ENCODE measurements around the gene TEDDM1. TPM values are rescaled to one million over a fixed set of nuclear protein-coding genes. Genes with fewer than 3 reads are reported as not detected.

TEDDM1 gene
- total RNA-seq, 2 donors from 2014 or later, result not detected

DNA sequence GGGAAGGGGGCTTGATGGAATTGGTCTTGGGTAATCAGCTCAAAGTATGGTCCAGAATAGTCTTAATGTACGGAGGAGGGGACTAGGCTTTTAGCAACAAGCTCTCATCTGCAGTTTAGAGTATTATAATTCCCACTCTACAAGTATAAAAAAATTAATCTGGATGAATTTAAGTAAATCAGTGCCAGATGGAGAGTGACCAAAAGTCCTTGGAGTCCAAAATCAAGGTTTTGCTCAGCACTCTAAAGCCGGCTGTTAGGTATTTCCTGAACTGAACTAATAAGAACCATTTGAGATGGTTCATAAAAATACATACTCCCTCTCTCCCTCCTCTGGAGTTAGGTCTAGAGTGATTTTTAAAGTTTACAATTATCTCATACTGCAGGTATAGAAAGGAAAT, 32.5 kb downstream of the TEDDM1 start:
- no peak for TF ChIP-seq CTCF (IDR thresholded peaks at IDR 0.05)
- no peak overlapping the region for H3K27ac ChIP-seq
- no peak overlapping the region for H3K4me3 ChIP-seq
- no peaks in the 10 kb centered on the region for H3K9me3 ChIP-seq
- no peaks in the 10 kb centered on the region for H3K4me1 ChIP-seq
- no peaks in the 10 kb centered on the region for H3K36me3 ChIP-seq
- no peak for DNase-seq
- intact Hi-C loops (cut with DNase I), result no loop called here
- no peak overlapping the region for H3K9ac ChIP-seq (ENCODE audit: low read depth in 2 of 2, low read length in 2 of 2)
- H3K27me3 ChIP-seq, result no peaks in the 10 kb centered on the region

GRCh38 chr1:182366596-182366995, 33.9 kb downstream of the TEDDM1 start:
- H3K27ac ChIP-seq, result no peak overlapping the region
- H3K27me3 ChIP-seq, result no peaks in the 10 kb centered on the region
- H3K4me3 ChIP-seq, result no peak overlapping the region
- no peak overlapping the region for H3K9ac ChIP-seq (ENCODE audit: low read depth in 2 of 2, low read length in 2 of 2)
- no peaks in the 10 kb centered on the region for H3K4me1 ChIP-seq
- DNase-seq, result no peak
- intact Hi-C loops (cut with DNase I), result no loop called here
- H3K36me3 ChIP-seq, result no peaks in the 10 kb centered on the region
- no peaks in the 10 kb centered on the region for H3K9me3 ChIP-seq
- TF ChIP-seq CTCF (IDR thresholded peaks at IDR 0.05), result no peak

DNA sequence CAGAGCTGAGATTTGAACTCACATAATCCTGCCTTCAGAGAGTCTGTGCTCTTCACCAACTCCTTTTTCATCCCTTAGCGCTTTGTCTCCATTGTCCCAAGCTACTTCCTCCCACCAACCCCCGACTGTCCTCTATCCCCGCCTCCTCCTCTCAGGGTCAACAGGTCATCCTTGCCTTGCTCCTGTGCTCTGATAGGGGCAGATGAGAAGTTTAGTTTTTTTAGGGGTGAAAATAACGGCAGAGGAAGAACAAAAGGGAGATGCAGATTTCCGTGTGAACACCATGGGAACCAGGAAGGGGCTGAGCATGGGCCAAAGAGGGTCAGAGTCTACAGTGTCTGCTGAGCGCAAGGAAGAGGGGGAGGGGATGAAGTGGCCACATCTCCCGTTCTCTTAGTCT, 40.8 kb downstream of the TEDDM1 start:
- no peak for DNase-seq
- no peak overlapping the region for H3K27ac ChIP-seq
- H3K9me3 ChIP-seq, result no peaks in the 10 kb centered on the region
- no peaks in the 10 kb centered on the region for H3K27me3 ChIP-seq
- no peaks in the 10 kb centered on the region for H3K4me1 ChIP-seq
- H3K9ac ChIP-seq (ENCODE audit: low read depth in 2 of 2, low read length in 2 of 2), result no peak overlapping the region
- intact Hi-C loops (cut with DNase I), result no loop called here
- no peak for TF ChIP-seq CTCF (IDR thresholded peaks at IDR 0.05)
- no peak overlapping the region for H3K4me3 ChIP-seq
- no peaks in the 10 kb centered on the region for H3K36me3 ChIP-seq

DNA sequence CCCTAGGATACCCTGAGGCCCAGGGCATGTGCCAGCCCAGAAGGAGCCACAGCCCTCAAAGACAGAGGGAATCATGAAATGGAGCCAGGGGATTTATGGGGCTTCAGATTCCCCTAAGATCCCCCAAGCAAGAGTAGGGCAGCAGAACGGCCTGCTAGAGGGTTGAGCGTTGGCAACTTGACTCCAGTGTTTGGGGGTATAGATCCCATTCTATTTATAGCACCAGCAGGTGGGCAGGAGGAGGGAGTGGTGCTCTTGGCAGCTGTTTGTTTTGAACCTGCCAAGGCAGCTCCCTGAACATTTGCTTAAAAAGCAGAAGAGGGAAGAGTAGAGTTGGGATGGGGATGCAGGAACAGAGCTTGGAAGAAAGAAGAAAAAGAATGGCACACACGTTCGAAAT, 42.6 kb downstream of the TEDDM1 start:
- intact Hi-C loops (cut with DNase I), result no loop called here
- H3K4me1 ChIP-seq, result no peaks in the 10 kb centered on the region
- H3K9ac ChIP-seq (ENCODE audit: low read depth in 2 of 2, low read length in 2 of 2), result no peak overlapping the region
- no peak overlapping the region for H3K27ac ChIP-seq
- DNase-seq, result no peak
- no peaks in the 10 kb centered on the region for H3K27me3 ChIP-seq
- H3K36me3 ChIP-seq, result no peaks in the 10 kb centered on the region
- TF ChIP-seq CTCF (IDR thresholded peaks at IDR 0.05), result no peak
- H3K9me3 ChIP-seq, result no peaks in the 10 kb centered on the region
- H3K4me3 ChIP-seq, result no peak overlapping the region

GRCh38 chr1:182357171-182357570, 43.3 kb downstream of the TEDDM1 start:
- no peak overlapping the region for H3K27ac ChIP-seq
- no peak for TF ChIP-seq CTCF (IDR thresholded peaks at IDR 0.05)
- intact Hi-C loops (cut with DNase I), result no loop called here

GRCh38 chr1:182355723-182356098, 44.8 kb downstream of the TEDDM1 start:
- Histone ChIP-seq H3K36me3 (no peaks in the 10 kb centered on the region), H3K27ac (no peak overlapping the region), H3K9ac (ENCODE audit: low read depth in 2 of 2, low read length in 2 of 2) (no peak overlapping the region), H3K4me1 (no peaks in the 10 kb centered on the region), H3K9me3 (no peaks in the 10 kb centered on the region), H3K4me3 (no peak overlapping the region), H3K27me3 (no peaks in the 10 kb centered on the region)
- intact Hi-C loops (cut with DNase I), result no loop called here
- no peak for DNase-seq
- no peak for TF ChIP-seq CTCF (IDR thresholded peaks at IDR 0.05)

More at GRCh38 chr1:182357171-182357570, 43.3 kb downstream of the TEDDM1 start:
- no peak for DNase-seq
- Histone ChIP-seq H3K9ac (ENCODE audit: low read depth in 2 of 2, low read length in 2 of 2) (no peak overlapping the region), H3K27me3 (no peaks in the 10 kb centered on the region), H3K4me3 (no peak overlapping the region), H3K9me3 (no peaks in the 10 kb centered on the region), H3K4me1 (no peaks in the 10 kb centered on the region), H3K36me3 (no peaks in the 10 kb centered on the region)

Data from colonic mucosa (tissue), 4 donors.